ENCODE data around the gene INMT.
"Not testable (repeated sequence)": the region's sequence is repeated elsewhere in the genome, so short reads cannot be mapped to it uniquely, and the experiment has no call there.

The INMT gene

DNA sequence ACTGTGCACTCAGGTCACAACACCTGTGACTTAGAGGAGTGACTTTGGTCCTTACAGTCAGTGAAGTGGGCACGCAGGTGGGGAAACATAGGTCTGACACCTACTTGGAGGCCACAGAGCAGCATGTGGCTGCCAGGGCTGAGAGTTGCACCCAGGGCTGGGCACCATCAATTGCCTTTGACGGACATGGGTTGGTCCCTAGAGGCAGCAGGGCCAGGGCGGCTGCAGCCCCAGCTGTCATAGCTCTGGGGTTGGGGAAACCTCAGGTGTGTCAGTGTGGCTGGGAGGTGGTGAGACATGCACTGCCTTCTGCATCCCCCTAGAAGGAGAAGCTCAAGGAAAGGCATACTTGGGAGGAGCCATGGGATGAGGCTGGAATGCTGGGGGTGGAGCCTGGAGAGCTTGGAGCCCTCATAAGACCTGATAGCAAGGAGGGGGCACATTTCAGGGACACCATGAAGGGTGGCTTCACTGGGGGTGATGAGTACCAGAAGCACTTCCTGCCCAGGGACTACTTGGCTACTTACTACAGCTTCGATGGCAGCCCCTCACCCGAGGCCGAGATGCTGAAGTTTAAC lies at the start of gene INMT:
INMT (plus strand) TSS at position 440 of the 578 bp plus-strand sequence; CDS start at position 456, 16 bp downstream.
- DNase-seq = no peak

DNA sequence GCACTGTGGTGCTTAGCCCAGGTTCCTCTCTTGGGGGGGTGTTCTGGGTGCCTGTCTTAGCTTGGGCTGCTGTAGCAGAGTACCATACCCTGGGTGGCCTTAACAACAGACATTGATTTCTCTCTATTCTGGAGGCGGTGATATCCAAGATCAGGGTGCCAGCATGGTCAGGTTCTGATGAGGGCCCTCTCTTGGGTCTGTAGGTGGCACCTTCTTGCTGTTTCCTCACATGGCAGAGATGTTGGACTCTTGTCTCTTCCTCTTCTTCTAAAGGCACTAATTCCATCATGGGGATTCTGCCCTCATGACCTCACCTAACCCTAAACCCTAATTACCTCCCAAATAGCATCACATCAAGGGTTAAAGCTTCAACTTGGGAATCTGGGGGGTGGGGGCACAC lies 49.7 kb upstream of the INMT start:
- peak; percentile 13 for DNase-seq

DNA sequence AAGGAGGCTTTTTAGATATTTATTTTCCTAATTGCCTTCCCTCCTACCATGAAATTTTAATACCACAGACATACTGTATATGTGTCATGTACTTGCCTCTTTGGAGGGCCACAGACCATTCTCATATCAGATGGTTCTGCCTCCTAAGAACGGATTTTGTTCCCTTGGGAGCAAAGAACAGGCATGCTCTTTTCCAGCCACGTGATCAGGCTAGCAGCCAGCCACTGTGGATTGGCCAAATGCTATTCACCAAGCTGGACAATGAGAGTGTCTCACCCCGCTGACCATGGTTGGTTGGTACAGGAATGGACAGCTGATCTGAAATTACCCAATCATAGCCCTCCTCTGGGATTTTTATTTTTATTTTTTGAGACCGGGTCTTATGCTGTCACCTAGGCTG lies 48.2 kb upstream of the INMT start:
- DNase-seq = no peak

DNA sequence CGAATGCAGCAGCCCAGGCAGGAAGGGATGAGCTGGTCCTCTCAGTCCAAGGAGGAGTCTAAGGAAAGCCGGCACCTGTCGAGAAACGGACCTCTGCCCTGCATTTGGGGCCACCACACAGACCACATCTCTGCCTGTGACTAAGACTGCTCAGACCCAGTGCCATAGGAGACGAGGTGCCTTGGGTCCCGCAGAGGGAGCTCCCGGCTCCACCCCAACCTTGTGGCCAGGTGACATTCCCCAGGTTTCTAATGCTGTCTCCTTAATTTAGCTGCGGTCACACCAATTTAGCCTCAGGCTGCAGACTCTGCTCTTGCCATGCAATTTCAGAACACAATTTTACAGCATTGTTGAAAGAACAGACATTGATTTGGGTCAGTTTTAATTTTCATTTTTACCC lies 46.9 kb upstream of the INMT start:
- no peak for DNase-seq

DNA sequence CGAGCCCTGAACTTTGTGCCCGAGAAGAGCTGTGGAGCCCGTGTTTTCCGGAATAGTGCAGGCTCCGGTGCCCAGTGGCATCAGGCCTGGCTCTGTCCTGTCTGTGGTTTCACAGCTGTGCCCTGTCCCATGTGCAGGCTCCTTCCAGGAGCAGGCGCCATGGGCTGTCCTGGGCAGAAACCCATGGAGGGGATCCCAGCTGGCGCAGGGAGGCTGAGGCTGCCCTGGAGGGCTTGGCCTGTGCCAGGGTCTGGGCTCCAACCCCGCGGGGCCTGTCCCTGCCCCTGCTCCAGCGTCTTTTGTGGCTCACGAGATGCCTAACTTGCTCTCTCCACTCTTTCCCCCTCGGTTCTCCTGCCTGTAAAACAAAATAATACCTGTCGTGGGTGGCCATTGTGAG lies 46.3 kb upstream of the INMT start:
- DNase-seq = no peak

DNA sequence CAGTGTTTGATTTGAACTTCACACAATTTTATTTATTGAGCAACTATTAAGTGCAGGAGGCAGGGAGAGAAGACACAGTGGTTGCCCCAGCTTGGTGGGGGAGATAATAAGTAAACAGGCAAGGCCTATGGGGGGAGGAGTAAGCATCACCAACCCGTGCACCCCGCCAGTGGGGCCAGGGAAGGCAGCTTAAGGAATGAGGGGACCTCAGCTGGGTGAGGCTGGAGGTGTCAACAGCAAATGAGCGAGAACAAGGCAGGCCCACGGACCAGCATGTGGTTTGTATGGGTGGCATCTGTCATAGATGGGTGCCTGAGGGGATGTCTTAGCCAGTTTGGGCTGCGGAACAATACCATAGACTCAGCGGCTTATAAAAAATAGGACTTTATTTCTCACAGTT lies 45.6 kb upstream of the INMT start:
- no peak for DNase-seq

DNA sequence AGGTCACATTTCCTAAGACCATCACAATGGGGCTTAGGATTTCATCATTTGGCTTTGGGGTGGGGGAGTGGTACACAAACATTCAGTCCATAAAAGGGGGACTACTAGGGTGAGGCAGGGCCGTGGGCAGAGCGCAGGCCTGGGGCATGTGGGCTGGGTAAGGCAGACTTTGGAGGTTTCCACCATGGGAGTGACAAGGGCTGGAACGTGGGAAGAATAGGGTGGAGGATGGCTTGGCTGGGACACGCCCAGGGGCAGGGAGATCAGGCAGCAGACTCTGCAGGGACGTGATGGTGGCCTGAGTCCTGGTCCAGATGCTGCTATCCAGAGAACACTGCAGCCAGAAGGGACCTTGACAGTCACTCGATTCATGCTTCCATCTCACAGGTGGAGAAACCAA lies 45.0 kb upstream of the INMT start:
- no peak for DNase-seq

DNA sequence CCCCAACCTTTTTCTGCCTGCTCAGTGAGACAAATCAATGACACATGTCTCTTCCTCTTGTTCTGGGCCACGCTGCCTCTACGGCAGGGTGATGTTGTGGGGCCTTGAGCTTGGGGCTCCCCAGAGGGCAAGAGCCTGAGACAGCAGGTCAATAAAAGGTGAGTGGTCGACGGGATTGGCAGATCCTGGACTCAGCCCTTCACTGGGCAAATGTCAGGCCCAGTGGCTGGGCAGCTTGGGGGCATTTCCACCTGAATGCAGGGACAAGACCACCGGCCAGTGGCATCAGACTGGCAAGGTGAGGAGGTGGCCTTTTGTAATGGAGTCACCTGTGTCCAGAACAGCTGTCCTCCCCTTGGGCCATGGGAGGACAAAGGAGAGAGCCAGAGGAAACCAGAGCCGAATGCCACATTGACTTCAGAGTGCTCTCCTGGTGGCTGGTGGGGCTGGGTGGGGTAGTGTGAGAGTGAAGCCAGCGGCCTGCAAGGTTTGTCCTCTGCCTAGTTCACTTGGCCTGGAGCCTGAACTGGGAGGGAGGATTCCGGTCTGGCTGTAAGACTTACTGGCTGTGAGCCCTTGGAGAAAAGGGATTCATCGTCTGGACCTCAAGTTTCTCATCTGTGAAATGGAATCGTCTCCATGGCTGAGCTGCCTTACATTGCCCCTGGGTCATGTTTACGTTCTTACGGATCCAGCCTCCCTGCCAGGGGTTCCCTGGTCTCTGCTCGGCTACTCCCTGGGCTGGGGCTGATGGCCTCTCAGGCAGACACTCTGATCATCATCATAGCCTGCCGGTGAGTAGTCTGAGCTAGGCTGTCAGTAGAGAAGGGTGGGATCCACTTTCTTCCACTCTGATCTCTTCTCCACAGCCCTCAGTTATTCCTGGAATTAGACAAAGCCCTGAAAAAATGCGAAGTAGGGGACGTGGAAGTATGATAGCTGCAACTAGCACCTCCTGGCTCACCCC lies 44.3 kb upstream of the INMT start:
- no peak for DNase-seq

DNA sequence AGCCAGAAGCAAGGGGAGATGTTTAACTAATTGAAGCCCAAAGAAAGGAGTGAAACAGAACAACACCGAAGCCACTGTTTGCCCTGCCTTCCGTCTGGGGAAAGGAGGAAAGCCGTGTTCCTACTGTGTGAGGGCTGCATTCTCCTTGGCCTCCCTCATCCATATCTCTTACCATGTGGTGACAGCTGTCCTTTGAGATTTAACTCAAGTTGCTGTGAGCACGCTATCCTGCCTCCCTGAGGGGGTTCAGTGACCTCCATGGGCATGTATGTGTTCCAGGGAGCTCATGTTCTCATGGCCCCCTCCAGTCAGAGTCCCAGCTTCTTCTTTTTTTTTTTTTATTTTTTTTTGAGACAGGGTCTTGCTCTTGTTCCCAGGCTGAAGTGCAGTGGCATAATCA lies 43.5 kb upstream of the INMT start:
- no peak for DNase-seq

DNA sequence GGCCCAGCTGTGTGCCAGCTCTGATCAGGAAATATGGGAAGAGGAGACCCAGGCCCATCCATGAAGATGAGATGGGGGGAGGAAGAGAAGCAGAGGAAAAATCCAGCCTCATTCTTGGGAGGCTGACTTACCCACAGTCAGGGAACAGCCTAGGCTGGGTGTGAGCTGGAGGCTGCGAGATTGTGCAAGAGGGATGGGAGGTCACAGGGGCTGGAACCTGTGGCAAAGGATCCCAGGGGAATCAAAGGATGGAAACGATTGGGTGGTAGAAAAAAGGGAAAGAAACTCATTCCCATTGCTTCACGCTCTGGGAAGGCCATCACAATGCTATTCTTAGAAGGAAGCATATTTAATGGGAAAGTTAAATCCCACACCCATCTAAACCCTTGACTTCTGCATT lies 43.0 kb upstream of the INMT start:
- DNase-seq = no peak

GRCh38 chr7:30709549-30709948 lies 42.4 kb upstream of the INMT start:
- DNase-seq = no peak

GRCh38 chr7:30710669-30711068 lies 41.3 kb upstream of the INMT start:
- no peak for DNase-seq

DNA sequence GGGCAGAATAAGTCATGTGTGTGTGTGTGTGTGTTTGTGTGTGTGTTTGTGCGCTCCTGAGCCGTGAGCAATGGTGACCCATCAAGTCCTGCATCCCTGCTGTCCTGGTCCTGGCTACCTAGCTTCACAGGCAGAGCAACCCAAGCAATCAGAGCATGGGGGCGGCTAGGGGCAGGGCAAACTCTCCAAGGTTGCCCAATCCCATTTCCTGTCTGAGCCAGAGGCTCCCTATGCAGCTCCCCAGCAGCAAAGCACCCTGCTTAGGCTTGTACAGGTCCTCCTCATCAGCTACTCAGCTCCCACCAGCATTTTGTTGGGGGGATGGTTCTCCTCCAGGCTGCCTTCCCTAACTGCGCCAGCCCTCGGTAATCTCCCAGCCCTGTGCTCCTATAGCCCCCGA lies 38.5 kb upstream of the INMT start:
- DNase-seq = no peak

- DNase-seq = no peak
These were observed 37.8 kb upstream of the INMT start for GRCh38 chr7:30714129-30714528.

GRCh38 chr7:30717181-30717580 lies 34.8 kb upstream of the INMT start:
- no peak for DNase-seq

DNA sequence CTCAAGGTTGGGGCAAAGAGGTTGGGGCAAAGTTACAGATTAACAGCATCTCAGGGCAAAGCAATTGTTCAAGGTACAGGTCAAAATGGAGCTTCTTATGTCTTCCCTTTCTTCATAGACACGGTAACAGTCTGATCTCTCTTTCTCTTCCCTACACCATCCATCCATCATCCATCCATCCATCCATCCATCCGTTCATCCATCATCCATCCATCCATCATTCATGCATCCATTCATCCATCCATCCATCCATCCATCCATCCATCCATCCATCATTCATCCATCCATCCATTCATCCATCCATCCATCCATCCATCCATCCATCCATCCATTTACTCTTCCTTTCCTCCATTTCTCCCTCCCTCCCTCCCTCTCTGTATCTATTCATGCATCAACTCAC lies 32.5 kb upstream of the INMT start:
- DNase-seq = not testable (repeated sequence)

DNA sequence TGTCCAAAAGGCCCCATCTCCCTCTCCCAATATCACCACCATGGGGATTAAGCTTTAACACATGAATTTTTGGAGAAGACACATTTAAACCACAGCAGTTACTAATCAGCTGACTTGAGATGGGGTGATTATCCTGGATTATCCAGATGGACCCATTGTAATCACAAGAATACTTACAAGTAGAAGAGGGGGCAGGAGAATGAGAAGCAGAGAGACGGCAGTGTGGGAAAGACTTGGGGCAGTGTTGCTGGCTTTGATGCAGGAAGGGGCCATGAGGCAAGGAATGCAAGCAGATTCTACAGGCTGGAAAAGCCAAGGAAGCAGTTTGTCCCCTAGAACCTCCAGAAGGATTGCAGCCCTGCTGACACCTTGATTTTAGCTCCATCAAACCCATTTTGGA lies 30.7 kb upstream of the INMT start:
- no peak for DNase-seq

DNA sequence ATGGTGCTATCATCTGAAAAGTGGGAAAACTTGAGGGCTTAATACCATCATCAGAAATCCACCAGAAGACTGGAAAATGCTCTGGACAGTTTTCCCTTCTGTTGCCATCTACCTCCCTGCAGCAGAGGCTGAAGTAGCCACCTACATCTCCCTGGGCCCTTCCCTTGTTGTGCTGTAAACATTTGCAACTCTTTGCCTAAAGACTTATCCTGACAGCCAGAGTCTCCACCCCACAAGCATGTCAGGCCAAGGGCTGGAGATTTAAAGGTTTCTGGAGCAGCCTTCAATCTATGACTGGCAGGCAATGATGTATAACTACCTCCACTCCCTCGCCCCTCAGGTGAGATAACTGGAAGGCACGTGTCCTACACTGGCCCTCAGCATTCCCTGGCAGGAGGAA lies 29.7 kb upstream of the INMT start:
- DNase-seq = no peak

- DNase-seq = no peak
These were observed 29.3 kb upstream of the INMT start for GRCh38 chr7:30722671-30723070.

DNA sequence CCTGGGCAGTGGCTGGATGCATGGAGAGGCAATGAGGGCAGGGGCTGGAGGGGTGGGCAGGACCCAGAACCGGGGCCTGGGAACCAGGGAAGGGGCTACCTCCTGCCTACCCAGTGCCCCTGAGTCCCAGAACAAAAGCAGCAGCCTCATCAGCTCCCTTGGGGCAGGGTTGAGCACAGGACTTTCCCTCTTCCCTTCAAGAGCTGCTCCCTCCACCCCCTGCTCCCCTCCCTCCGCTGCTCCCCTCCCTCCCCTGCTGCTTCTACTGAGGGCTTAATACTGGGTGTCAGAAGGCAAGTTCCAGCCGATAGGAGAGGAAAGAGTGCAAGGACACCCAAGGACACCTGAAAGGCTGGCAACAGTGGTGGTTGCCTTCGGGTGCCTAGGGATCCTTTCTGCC lies 28.2 kb upstream of the INMT start:
- DNase-seq = no peak

DNA sequence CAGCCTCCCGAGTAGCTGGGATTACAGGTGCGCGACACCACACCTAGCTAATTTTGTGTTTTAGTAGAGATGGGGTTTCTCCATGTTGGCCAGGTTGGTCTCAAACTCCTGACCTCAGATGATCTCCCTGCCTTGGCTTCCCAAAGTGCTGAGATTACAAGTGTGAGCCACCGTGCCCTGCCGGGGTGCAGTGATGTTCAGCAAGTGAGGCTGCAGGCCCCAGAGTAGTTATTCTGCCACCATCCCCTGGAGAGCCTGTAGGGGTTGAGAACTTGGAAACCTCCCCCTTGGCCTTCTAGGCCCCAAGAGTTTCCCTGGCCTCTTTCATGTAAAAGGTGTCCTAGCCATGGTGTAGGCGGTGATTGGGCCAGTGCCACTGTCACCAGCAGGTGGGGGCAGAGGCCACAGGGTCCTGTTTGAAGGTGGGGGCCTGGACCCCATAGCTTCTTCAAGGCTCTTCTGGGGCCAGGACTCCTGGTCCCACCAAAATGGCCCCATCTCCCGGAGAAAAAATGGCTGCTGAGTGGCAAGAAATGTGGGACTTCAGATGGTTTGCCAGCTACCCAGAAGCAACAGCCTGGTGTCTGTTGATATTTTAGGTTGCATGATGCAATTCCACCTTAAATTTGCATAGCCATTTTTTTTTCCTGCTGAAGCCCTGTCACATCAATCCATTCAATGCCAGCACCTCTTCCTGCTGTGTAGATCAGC lies 25.5 kb upstream of the INMT start:
- DNase-seq = peak; percentile 16

DNA sequence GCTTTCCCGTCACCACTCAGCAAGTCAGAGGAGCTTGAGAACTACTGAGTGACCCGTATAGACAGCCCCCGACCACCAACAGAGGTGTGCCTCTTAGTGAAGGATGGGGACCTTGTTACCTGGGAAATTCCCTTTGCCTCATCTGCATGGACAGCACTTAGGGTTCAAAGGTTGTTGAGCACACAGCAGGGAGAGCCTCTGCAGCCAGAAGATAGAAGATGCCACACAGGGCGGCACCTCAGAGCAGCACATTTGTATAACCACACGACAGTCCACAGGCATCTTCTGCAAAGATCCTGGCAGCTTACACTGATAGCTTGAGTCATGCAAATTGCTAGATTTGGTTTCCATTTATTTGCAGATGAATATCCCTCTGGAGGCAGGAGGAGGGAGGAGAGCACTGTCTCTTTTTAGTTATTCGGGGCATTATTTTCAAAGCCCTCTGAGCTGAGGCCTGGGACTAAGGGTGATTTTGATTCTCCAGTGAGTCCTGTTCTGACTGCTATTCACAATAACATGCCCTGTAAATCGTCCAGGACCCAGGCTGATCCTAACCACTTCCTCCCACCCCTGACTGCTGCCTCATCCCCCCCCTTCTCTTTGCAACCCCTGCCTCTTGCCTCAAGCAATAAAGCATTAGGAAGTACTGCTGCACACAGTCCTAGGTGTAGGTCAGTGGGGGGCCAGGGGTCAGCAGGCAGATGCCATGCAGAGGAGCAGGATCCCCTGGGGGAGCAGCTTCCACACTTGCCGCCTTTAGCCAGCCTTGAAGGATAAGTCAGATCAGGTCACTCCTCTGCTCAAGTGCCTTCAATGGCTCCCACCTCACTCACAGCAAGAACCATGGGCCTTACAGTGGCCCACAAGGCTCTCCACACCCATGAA lies 24.6 kb upstream of the INMT start:
- DNase-seq = peak; percentile 63

DNA sequence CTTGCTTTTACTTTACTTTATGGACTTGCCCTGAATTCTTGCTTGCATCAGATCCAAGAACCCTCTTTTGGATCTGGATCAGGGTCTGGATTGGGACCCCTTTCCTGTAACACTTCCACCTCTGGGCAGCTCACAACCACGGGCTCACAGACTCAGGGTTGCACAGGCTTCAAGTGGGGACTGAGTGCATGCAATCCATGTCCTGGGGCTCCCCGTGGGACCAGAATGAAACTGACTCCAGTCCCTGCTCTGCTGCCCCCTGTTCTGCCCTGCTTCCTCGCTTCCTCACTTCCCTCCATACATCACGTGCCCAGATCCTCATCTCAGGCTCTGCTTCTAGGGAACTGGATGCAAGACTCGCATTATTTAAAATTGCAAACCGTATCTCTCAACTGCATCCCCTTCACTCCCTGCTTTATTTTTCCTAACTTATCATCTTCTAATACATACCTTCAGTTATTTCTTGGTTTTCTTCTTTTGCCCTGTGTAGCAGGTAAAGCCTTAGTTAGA lies 23.3 kb upstream of the INMT start:
- no peak for DNase-seq
